Calu3 (cell line): ENCODE measurements around the gene DYSF. TPM values are rescaled to one million over a fixed set of nuclear protein-coding genes. Genes with fewer than 3 reads are reported as not detected.

ENCODE experiments used
- BruUV-seq: library from RNA; stranded (reverse); fragments of 400-500 nt; replicated peaks from 2 replicates; lab custom pipeline; 2021; lab: Mats Ljungman, UMichigan
- CTCF ChIA-PET: fragments of 300-600 bp; sonication (Branson Sonifier 250); formaldehyde crosslinking; loops from one replicate; lab custom pipeline; 2022; ENCODE audit warnings: antibody characterized with exemption; lab: Charles Lee
- DNase-seq: peaks from one replicate; pipeline ENCODE4 v3.0.0; 2022
- H3K27ac Mint-ChIP-seq: one replicate; pipeline ENCODE4 v1.8.0; 2022; ENCODE audit warnings: mixed read lengths; ENCODE audit not compliant: unreplicated experiment
- H3K27me3 Mint-ChIP-seq: one replicate; pipeline ENCODE4 v1.8.0; 2022; ENCODE audit warnings: mixed read lengths; ENCODE audit not compliant: unreplicated experiment
- H3K36me3 Mint-ChIP-seq: one replicate; pipeline ENCODE4 v1.8.0; 2022; ENCODE audit warnings: mild to moderate bottlenecking, moderate library complexity, mixed read lengths; ENCODE audit not compliant: insufficient read depth, unreplicated experiment
- H3K4me1 Mint-ChIP-seq: one replicate; pipeline ENCODE4 v1.8.0; 2022; ENCODE audit warnings: mild to moderate bottlenecking, low read depth, mixed read lengths; ENCODE audit not compliant: unreplicated experiment
- H3K4me3 Mint-ChIP-seq: one replicate; pipeline ENCODE4 v1.8.0; 2022; ENCODE audit warnings: mild to moderate bottlenecking, low read depth, moderate library complexity, mixed read lengths; ENCODE audit not compliant: unreplicated experiment
- H3K9me3 Mint-ChIP-seq: one replicate; pipeline ENCODE4 v1.8.0; 2022; ENCODE audit warnings: low read depth, mixed read lengths; ENCODE audit not compliant: unreplicated experiment
- intact Hi-C: fragments of 100-400 bp; cut with micrococcal nuclease; formaldehyde crosslinking; loops from one replicate; pipeline ENCODE4 v1.10.0; 2022; ENCODE audit not compliant: unreplicated experiment
- total RNA-seq: library from RNA; stranded (reverse); gene quantifications from 2 replicates; pipeline ENCODE4 v1.2.3, GENCODE V29; 2022
- TF ChIP-seq, protein P1 (sequence below): fragments of 200-600 bp; IDR thresholded peaks from one replicate; pipeline ENCODE4 v1.8.0; 2022; ENCODE audit warnings: antibody characterized with exemption; ENCODE audit not compliant: unreplicated experiment

The DYSF gene
- total RNA-seq, 1 experiment from 2014 or later: 3.2 TPM

GRCh38 chr2:71639735-71640134, 186.4 kb downstream of the DYSF start:
- intact Hi-C loops: no loop called here
- CTCF ChIA-PET: interaction anchor here (0.6 kb wide), 1 partner anchor 60 kb away, joined by 3 read pairs; no protein-coding TSS in a partner anchor

DNA sequence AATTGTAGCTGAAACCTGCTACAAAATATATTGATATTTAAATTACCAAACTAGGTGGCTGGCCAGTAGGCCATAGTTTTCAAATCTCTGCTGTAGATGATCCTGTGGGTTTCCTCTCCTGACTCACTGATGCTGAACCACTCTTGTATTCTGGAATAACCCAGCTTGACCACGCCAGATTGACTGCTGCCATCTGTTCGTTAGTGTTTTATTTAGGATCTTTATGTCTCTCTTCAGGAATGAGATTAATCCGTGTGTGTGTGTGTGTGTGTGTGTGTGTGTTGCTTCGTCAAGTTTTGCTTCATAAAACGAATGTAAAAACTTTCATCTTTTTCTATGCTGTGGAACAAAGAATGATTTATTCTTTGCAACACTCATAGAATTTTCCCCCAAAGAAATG, 187.1 kb downstream of the DYSF start:
- Mint-ChIP-seq H3K27me3 (no peaks in the 10 kb centered on the region), H3K9me3 (no peaks in the 10 kb centered on the region), H3K36me3 (no peaks in the 10 kb centered on the region), H3K4me1 (no peaks in the 10 kb centered on the region), H3K27ac (no peak overlapping the region), H3K4me3 (no peak overlapping the region)
- no peak for DNase-seq
- CTCF ChIA-PET: no interaction called here
- intact Hi-C loops: no loop called here
- BruUV-seq: no TSS peak
- TF ChIP-seq, protein P1, sequence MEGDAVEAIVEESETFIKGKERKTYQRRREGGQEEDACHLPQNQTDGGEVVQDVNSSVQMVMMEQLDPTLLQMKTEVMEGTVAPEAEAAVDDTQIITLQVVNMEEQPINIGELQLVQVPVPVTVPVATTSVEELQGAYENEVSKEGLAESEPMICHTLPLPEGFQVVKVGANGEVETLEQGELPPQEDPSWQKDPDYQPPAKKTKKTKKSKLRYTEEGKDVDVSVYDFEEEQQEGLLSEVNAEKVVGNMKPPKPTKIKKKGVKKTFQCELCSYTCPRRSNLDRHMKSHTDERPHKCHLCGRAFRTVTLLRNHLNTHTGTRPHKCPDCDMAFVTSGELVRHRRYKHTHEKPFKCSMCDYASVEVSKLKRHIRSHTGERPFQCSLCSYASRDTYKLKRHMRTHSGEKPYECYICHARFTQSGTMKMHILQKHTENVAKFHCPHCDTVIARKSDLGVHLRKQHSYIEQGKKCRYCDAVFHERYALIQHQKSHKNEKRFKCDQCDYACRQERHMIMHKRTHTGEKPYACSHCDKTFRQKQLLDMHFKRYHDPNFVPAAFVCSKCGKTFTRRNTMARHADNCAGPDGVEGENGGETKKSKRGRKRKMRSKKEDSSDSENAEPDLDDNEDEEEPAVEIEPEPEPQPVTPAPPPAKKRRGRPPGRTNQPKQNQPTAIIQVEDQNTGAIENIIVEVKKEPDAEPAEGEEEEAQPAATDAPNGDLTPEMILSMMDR: no peak

More at GRCh38 chr2:71639735-71640134, 186.4 kb downstream of the DYSF start:
- H3K4me3 Mint-ChIP-seq: no peak overlapping the region
- H3K9me3 Mint-ChIP-seq: no peaks in the 10 kb centered on the region
- BruUV-seq: no TSS peak
- H3K27me3 Mint-ChIP-seq: no peaks in the 10 kb centered on the region
- no peaks in the 10 kb centered on the region for H3K36me3 Mint-ChIP-seq
- no peaks in the 10 kb centered on the region for H3K4me1 Mint-ChIP-seq
- no peak overlapping the region for H3K27ac Mint-ChIP-seq
- TF ChIP-seq, protein P1: no peak
- DNase-seq: no peak

- intact Hi-C loops: no loop called here
These were observed 190.5 kb downstream of the DYSF start for GRCh38 chr2:71643674-71644357.

DNA sequence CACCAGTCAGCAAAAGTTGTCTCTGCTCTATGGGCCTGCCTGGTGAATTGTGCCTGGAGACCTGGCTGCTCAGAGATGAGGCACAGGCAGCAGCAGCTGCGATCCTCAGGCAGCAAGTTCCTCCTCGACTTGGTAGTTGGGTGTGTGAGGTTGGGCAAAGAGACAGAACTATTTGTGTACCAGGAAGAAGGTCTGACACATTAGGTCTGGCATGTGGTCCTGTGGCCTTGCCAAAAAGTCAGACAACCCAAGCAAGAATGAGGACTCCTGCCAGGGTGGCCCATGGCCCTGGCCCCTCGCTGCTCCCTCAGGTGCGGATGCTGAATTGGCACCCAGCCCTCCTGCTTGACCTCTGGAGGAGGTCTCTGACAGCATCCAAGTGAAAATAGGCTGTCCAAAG, 192.7 kb downstream of the DYSF start:
- peaks cover 7% of the 10 kb centered on the region for H3K27me3 Mint-ChIP-seq
- H3K27ac Mint-ChIP-seq: no peak overlapping the region
- H3K36me3 Mint-ChIP-seq: no peaks in the 10 kb centered on the region
- CTCF ChIA-PET: no interaction called here
- H3K4me3 Mint-ChIP-seq: no peak overlapping the region
- H3K9me3 Mint-ChIP-seq: peaks cover 4% of the 10 kb centered on the region
- no TSS peak for BruUV-seq
- intact Hi-C loops: no loop called here
- no peaks in the 10 kb centered on the region for H3K4me1 Mint-ChIP-seq
- TF ChIP-seq, protein P1: no peak
- no peak for DNase-seq

More at GRCh38 chr2:71643674-71644357, 190.5 kb downstream of the DYSF start:
- no peak overlapping the region for H3K27ac Mint-ChIP-seq
- no peak for DNase-seq
- peaks cover 4% of the 10 kb centered on the region for H3K9me3 Mint-ChIP-seq
- no peaks in the 10 kb centered on the region for H3K27me3 Mint-ChIP-seq
- H3K4me1 Mint-ChIP-seq: no peaks in the 10 kb centered on the region
- H3K4me3 Mint-ChIP-seq: no peak overlapping the region
- CTCF ChIA-PET: no interaction called here
- TF ChIP-seq, protein P1: no peak
- no TSS peak for BruUV-seq
- no peaks in the 10 kb centered on the region for H3K36me3 Mint-ChIP-seq
